GM12801 (cell line): ENCODE data around the gene CITED4.

ENCODE experiments used
- CTCF ChIP-seq: IDR thresholded peaks from one replicate; pipeline ENCODE4 v1.5.1; 2011; ENCODE audit warnings: control low read depth; ENCODE audit not compliant: insufficient read length; ENCODE audit errors: extremely low read depth

Gene CITED4, protein sequence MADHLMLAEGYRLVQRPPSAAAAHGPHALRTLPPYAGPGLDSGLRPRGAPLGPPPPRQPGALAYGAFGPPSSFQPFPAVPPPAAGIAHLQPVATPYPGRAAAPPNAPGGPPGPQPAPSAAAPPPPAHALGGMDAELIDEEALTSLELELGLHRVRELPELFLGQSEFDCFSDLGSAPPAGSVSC

DNA sequence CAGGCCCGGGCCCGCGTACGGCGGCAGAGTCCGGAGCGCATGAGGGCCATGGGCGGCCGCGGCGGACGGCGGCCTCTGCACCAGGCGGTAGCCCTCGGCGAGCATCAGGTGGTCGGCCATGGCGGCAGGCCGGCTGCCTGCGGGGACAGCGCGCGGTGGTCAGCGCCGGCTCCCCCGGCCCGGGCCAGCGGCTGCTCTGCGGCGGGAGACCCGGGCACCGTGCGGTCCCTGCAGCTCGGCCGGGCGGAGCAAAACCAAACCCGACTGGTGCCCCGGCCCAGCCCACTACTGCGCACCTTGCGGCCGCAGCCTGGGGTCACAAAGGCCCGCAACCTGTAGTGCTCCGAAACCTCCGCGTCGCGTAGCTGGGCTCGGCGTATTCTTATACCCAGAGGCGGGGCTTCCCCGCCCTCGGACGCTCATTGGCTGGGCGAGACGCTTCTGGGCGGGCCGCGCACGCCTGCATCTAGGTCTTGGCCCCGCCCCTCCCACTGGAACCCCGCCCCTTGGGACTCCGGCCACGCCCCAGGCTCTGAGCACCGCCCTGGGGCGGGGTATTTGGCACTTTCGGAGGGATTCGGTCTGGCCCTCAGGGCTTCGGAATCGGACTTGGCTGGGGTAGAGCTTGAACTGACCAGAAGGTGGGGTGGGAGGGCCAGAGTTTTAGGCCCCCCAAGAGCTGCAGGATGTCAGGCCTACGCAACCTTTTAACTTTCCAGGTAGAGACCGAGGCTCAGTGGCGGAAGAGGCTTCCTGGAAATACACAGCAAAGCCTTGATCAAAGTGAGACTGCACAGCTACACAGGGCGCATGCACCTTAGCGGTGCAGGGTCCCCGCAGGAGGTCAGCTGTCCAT is at the start of gene CITED4:
TSS of gene CITED4 (minus strand) at position 356 of the 856 bp plus-strand sequence. CDS start at position 120, 236 bp downstream.
- no peak for TF ChIP-seq CTCF

- TF ChIP-seq CTCF: no peak
Measured at GRCh38 chr1:40911105-40911504, 48.9 kb upstream of the CITED4 start.

DNA sequence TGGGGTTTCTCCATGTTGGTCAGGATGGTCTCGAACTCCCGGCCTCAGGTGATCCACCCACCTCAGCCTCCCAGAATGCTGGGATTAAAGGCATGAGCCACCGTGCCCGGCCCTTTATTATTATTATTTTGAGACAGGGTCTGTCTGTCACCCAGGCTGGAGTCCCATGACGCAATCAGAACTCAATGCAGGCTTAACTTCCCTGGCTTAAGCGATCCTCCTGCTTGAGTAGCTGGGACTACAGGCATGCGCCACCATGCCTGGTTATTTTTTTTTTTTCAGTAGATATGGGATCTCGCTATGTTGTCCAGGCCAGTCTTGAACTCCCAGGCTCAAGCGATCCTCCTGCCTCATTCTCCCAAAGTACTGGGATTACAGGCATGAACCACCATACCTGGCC is 47.1 kb upstream of the CITED4 start:
- TF ChIP-seq CTCF: no peak

DNA sequence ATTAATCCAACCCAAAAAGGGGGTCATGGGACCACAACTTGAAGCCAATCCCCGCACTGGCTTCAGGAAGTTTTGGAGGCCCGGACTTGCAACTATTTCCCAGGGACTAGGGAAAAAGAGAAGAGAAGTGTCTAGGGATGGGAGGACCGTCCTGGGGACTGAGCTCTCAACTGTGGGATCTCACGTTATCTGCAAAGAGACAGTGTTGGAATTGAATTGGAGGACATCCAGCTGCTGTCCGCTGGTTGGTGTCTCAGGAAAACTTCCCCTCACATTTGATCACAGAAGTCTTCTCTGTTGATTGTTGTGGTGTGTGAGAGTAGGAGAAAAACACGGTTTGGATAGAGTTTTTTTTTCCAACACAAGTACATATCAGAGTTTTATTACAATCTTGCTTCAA is 46.2 kb upstream of the CITED4 start:
- TF ChIP-seq CTCF: no peak

DNA sequence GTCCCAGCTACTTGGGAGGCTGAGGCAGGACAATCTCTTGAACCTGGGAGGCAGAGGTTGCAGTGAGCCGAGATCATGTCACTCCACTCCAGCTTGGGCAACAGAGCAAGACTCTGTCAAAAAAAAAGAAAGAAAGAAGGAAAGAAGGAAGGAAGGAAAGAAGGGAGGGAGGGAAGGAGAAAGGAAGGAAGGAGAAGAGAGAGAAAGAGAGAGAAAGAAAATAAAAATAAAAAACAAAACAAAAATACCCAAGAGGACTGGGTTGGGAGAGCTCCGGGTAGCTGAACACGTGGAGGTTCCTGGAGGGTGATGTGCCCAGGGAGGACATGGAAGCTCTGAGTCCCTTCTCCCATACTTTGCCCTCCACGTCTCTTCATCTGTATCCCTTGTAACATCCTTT is 45.7 kb upstream of the CITED4 start:
- TF ChIP-seq CTCF: no peak

- no peak for TF ChIP-seq CTCF
Measured at GRCh38 chr1:40906781-40907400, 44.7 kb upstream of the CITED4 start.

- no peak for TF ChIP-seq CTCF
Measured at GRCh38 chr1:40905061-40905460, 42.9 kb upstream of the CITED4 start.
